Muscle layer of duodenum (tissue), 2 donors: ENCODE measurements around the gene TFPI.
A peak's percentile ranks its signal among the peaks of the same experiment; 100 is the strongest.

Source experiments
- H3K27ac ChIP-seq: one replicate; pipeline ENCODE4 v1.7.0; 2013; ENCODE audit warnings: mild to moderate bottlenecking, low read length
- H3K27me3 ChIP-seq: one replicate; pipeline ENCODE4 v1.7.0; 2013; ENCODE audit warnings: low read depth, mild to moderate bottlenecking, control low read depth, low read length
- H3K36me3 ChIP-seq, 2 donors: one replicate each; pipeline ENCODE4 v1.7.0; 2013; ENCODE audit warnings: low read length in 2 of 2, control low read depth in 1 of 2, mild to moderate bottlenecking in 1 of 2; ENCODE audit not compliant: insufficient read depth in 2 of 2, control insufficient read depth in 1 of 2
- H3K4me1 ChIP-seq, 2 donors: one replicate each; pipeline ENCODE4 v1.7.0; 2013; ENCODE audit warnings: low read length in 2 of 2, mild to moderate bottlenecking in 2 of 2, control low read depth in 1 of 2, moderate library complexity in 1 of 2; ENCODE audit not compliant: insufficient read depth in 2 of 2, control insufficient read depth in 1 of 2
- H3K4me3 ChIP-seq, 2 donors: one replicate each; pipeline ENCODE4 v1.7.0; 2013; ENCODE audit warnings: low read length in 2 of 2, low read depth in 1 of 2, mild to moderate bottlenecking in 1 of 2
- H3K9me3 ChIP-seq, 2 donors: one replicate each; pipeline ENCODE4 v1.7.0; 2013; ENCODE audit warnings: low read length in 2 of 2, control low read depth in 1 of 2, mild to moderate bottlenecking in 1 of 2; ENCODE audit not compliant: control insufficient read depth in 1 of 2
- donor health status: healthy.

Gene TFPI

GRCh38 chr2:187552828-187553681, 1.2 kb downstream of the TFPI start:
- peak overlapping the region; percentile 88 for H3K27ac ChIP-seq
- H3K4me1 ChIP-seq = peaks cover 3% of the 10 kb centered on the region in 2 donors
- H3K27me3 ChIP-seq = no peaks in the 10 kb centered on the region
- H3K36me3 ChIP-seq = no peaks in the 10 kb centered on the region
- H3K9me3 ChIP-seq = no peaks in the 10 kb centered on the region
- H3K4me3 ChIP-seq = peak overlapping the region; percentile 58 to 80

- Histone ChIP-seq H3K9me3 (no peaks in the 10 kb centered on the region), H3K4me3 (peak overlapping the region; percentile 58 to 80), H3K4me1 (peaks cover 3% of the 10 kb centered on the region in 2 donors), H3K27me3 (no peaks in the 10 kb centered on the region), H3K36me3 (no peaks in the 10 kb centered on the region), H3K27ac (peak overlapping the region; percentile 57)
Observed at GRCh38 chr2:187552381-187552780, 1.9 kb downstream of the TFPI start.

GRCh38 chr2:187550857-187551256, 3.4 kb downstream of the TFPI start:
- Histone ChIP-seq H3K27me3 (no peaks in the 10 kb centered on the region), H3K36me3 (no peaks in the 10 kb centered on the region), H3K9me3 (no peaks in the 10 kb centered on the region), H3K4me1 (peaks cover 3% of the 10 kb centered on the region in 2 donors), H3K4me3 (peak overlapping the region; percentile 34 to 52), H3K27ac (peak overlapping the region; percentile 45)

GRCh38 chr2:187549951-187550555, 4.2 kb downstream of the TFPI start:
- peak overlapping the region; percentile 45 for H3K27ac ChIP-seq
- no peaks in the 10 kb centered on the region for H3K27me3 ChIP-seq
- peaks cover 2 to 3% of the 10 kb centered on the region in 2 donors for H3K4me1 ChIP-seq
- no peaks in the 10 kb centered on the region for H3K9me3 ChIP-seq
- H3K4me3 ChIP-seq = peak overlapping the region; percentile 22 to 34
- H3K36me3 ChIP-seq = no peaks in the 10 kb centered on the region

GRCh38 chr2:187549193-187549592, 5.0 kb downstream of the TFPI start:
- no peaks in the 10 kb centered on the region for H3K27me3 ChIP-seq
- no peak overlapping the region for H3K4me3 ChIP-seq
- H3K4me1 ChIP-seq = no peaks in the 10 kb centered on the region
- no peaks in the 10 kb centered on the region for H3K36me3 ChIP-seq
- H3K9me3 ChIP-seq = no peaks in the 10 kb centered on the region
- peak overlapping the region; percentile 45 for H3K27ac ChIP-seq

- Histone ChIP-seq H3K9me3 (no peaks in the 10 kb centered on the region), H3K4me1 (peaks cover 0 to 2% of the 10 kb centered on the region in 2 donors), H3K27ac (no peak overlapping the region), H3K36me3 (peaks cover 0 to 1% of the 10 kb centered on the region in 2 donors), H3K27me3 (no peaks in the 10 kb centered on the region), H3K4me3 (no peak overlapping the region)
Observed at GRCh38 chr2:187548656-187549055, 5.6 kb downstream of the TFPI start.

- H3K4me3 ChIP-seq = no peak overlapping the region
- H3K27me3 ChIP-seq = no peaks in the 10 kb centered on the region
- H3K36me3 ChIP-seq = peaks cover 0 to 4% of the 10 kb centered on the region in 2 donors
- no peaks in the 10 kb centered on the region for H3K9me3 ChIP-seq
- peaks cover 0 to 8% of the 10 kb centered on the region in 2 donors for H3K4me1 ChIP-seq
- peak overlapping the region; percentile 47 for H3K27ac ChIP-seq
Observed at GRCh38 chr2:187547353-187547979, 6.8 kb downstream of the TFPI start.

- Histone ChIP-seq H3K9me3 (no peaks in the 10 kb centered on the region), H3K4me1 (peaks cover 0 to 11% of the 10 kb centered on the region in 2 donors), H3K27me3 (no peaks in the 10 kb centered on the region), H3K27ac (peak overlapping the region; percentile 10), H3K36me3 (peaks cover 0 to 4% of the 10 kb centered on the region in 2 donors), H3K4me3 (no peak overlapping the region)
Observed at GRCh38 chr2:187546762-187547333, 7.4 kb downstream of the TFPI start.

- Histone ChIP-seq H3K9me3 (no peaks in the 10 kb centered on the region), H3K4me3 (no peak overlapping the region), H3K36me3 (peaks cover 0 to 4% of the 10 kb centered on the region in 2 donors), H3K4me1 (peaks cover 0 to 20% of the 10 kb centered on the region in 2 donors), H3K27me3 (no peaks in the 10 kb centered on the region), H3K27ac (no peak overlapping the region)
Observed at GRCh38 chr2:187545238-187545751, 8.9 kb downstream of the TFPI start.

GRCh38 chr2:187544371-187545080, 9.7 kb downstream of the TFPI start:
- Histone ChIP-seq H3K4me3 (no peak overlapping the region), H3K27me3 (no peaks in the 10 kb centered on the region), H3K36me3 (peaks cover 0 to 4% of the 10 kb centered on the region in 2 donors), H3K4me1 (peaks cover 0 to 20% of the 10 kb centered on the region in 2 donors), H3K27ac (peak overlapping the region; percentile 20), H3K9me3 (no peaks in the 10 kb centered on the region)
